GM21390 (cell line): ENCODE measurements around the gene SYT9.

ENCODE experiments used
- ATAC-seq: cut with Tn5 transposase; IDR thresholded peaks from one replicate; pipeline ENCODE4 v1.9.1; 2021; ENCODE audit not compliant: unreplicated experiment

The SYT9 gene

GRCh38 chr11:7418906-7419305 is 167.2 kb downstream of the SYT9 start:
- ATAC-seq: no peak

- no peak for ATAC-seq
Observed at GRCh38 chr11:7421136-7421535, 169.4 kb downstream of the SYT9 start.

DNA sequence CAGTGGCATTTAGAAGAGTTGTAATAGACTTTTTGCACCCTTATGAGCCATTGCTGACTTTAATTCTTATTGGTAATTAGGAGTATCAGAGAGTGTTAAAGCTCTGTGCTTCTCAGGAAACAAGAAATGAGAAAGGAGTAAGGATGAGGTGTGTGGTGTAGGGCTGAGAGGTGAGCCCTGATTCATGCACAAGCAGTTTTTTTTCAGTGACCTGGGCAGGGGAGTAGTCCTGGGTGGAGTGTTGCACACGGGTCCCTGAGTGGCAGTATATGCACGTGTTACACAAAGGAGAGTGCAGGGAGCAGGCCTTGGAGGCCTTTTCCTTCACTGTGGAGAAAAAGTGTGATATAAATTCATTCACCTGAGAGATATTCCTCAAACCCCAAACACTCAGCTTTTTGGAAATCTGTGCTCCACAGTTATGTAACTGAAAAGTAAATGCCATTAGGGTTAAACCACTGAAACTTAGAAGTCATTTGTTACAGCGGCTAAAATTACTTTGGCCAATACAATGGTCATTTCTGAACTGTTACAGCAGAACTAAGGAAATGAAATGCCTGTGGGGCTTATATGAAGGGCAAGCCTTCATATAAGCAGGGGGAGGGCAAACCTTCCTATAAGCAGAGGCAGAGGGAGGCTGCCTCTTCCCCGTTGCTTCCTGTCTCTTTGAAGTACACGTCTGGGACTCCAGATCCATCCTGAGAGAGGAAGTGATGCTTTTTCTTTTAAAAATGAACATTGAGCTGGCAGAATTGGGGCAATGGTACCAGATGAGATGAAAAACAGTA is 171.0 kb downstream of the SYT9 start:
- peak; percentile 65 for ATAC-seq

DNA sequence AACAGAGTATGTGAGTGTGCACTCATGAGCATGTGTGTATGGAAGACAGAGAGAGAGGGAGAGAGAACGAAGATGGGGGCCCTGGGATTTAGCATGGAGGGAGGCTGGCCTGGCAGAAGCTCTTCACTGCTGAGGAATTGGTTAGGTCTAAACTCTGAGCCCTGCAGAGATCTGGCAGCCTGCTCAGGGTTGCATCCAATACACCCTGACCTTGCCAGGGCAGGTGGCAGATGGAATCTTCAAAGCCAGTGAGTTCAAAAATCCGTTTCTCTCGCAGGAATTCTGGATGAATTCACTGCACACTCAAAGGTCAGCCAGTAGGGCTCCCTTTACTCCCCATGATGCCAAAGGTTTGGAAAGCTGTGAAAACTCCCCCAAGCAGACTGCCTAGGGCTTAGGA is 172.2 kb downstream of the SYT9 start:
- ATAC-seq: no peak

DNA sequence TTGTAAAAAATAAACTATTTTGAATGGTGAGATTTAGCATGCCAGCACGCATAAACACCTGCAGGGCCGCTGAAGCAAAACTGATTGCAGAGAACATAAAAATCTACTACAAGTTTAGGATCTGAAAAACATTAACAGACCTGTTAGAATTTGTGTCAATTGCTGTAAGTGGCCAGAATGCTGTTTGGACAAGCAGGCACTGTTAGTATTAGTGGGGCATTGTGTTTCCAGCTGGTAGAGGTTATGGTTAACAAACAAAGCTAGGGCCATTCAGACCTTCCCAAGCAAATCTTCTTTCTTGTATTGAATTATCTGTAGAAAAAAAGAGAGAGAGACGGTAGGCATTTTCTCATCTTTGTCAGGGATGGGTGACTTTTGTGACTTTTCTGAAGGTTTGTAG is 176.0 kb downstream of the SYT9 start:
- no peak for ATAC-seq

DNA sequence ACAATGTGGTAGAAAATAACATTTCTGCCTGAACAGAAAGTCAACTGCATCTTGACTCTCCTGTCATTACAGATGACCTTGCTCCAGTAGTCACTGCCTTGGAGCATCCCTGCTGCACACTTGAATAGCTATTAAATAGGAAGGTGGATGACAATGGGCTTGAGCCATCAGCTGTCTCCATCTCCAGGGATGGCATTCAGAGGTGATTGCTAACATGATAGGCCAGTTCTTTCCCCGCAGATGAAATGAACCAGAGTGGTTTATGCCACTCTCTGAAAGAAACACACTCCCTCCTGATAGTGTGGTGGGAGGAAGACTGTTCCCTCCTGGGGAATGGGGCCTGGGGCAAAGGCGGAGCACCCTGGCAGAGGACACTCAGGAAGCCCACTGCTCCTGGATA is 176.5 kb downstream of the SYT9 start:
- no peak for ATAC-seq

GRCh38 chr11:7430496-7430895 is 178.8 kb downstream of the SYT9 start:
- ATAC-seq: no peak

DNA sequence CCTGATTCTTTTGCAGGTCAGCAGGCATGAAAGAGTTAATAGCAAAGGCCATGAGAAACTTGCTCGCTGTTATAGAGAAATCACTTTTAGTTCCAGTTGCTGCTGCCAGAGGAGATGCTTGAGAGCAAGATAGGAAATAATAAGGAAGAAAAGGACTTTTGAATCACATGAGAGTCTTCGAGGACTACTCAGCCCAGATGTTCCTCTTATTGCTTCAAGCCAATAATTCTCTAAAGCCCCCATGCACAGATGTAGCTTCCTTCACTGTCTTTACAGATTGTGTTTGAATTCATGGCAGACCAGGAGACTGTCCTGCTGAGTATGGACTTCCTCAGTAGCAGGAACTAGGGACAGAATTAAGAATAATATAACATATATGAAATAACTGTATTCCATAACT is 183.5 kb downstream of the SYT9 start:
- ATAC-seq: no peak

- ATAC-seq: no peak
Observed at GRCh38 chr11:7436146-7436545, 184.4 kb downstream of the SYT9 start.

- peak; percentile 86 for ATAC-seq
Observed at GRCh38 chr11:7436657-7437056, 185.0 kb downstream of the SYT9 start.

GRCh38 chr11:7437696-7438095 is 186.0 kb downstream of the SYT9 start:
- ATAC-seq: no peak

- ATAC-seq: no peak
Observed at GRCh38 chr11:7439746-7440320, 188.1 kb downstream of the SYT9 start.

- peak; percentile 93 for ATAC-seq
Observed at GRCh38 chr11:7442588-7443215, 191.0 kb downstream of the SYT9 start.

DNA sequence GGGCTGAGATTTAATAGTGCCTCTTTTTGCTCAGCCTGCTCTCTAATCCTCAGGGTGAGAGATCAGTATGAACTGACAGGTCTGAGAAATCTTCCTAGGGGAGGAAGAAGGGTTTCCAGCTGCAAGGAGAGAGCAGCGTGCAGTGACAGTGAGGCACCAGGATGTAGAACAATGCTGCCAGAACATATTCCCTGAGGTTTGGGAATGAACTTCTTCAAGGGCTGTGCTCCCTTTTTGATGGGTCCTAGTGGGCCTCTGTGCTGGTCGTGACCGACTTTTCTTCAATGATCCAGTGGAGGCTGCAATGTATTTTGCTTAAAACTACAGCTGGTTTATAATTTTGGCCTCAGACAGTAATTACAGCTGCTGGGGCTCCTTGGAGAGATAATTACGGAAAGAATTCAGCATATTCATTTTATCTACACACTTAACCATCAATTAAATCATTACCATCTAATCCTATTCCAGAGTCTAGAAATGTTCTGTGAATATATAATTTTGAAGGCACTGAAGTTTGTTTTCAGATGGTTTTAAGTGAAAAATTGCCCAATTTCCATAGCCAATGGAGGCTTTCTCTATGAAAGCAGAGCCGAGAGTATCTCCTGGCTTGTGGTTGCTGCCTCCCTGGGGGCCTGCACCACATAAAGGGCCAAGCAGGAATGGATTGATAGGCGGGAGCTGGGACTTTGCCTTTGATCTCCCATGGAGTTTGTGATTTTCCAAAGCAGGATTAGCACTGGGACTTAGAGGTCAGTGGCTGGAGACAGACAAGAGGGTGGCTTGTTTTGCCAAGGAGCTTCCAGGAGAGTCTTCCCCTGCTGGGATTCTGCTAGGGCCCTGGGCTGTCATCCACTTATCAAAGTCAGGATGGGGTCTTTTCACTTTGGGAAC is 192.6 kb downstream of the SYT9 start:
- ATAC-seq: no peak

GRCh38 chr11:7445564-7445963 is 193.9 kb downstream of the SYT9 start:
- no peak for ATAC-seq

DNA sequence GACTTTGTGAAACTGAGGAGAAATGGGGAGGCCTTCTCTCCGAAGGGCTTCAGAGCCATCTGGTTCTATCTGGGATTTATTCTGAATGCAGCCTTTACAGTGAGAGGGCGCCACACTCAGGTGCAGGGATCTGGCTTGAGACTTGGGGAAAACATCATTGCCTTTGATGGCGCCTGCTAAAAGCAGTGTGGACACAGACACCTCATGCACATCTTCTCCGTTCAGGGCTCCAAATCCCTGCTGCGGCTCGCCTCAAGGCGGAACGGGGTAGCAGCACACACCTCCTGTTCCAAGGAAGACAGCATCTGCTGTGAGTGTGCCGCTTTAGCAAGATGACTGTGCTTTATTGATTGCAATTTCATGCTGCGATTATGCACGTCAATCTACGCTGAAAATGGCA is 196.5 kb downstream of the SYT9 start:
- no peak for ATAC-seq

DNA sequence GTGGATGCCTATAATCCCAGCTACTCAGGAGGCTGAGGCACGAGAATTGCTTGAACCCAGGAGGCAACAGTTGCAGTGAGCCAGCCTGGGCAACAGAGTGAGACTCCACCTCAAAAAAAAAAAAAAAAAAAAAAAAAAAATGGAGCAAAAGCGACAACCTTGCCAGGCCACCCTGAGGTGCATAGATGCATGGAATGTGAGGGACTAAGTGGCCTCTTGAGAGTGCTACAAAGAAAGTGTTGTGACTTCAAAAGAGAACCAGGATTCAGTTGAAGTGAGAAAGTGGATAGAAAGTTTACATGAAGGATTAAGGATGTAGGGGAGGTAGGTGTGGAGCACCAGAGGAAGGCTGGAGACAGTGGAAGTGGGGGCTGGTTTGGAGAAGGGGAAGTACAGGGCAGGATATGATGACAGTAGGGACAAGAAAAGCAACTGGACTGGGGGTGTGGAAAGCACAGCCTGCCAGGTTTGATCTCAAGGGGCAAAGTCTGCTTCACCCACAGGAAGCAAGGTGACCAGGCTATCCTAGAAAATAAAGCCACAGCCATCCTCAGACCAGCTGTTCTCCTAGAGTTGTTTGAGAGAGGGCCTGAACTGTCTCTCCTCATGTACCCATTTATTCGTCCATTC is 197.6 kb downstream of the SYT9 start:
- no peak for ATAC-seq

GRCh38 chr11:7449841-7450214 is 198.1 kb downstream of the SYT9 start:
- no peak for ATAC-seq

- no peak for ATAC-seq
Observed at GRCh38 chr11:7450836-7451235, 199.1 kb downstream of the SYT9 start.

- no peak for ATAC-seq
Observed at GRCh38 chr11:7451520-7451919, 199.8 kb downstream of the SYT9 start.

DNA sequence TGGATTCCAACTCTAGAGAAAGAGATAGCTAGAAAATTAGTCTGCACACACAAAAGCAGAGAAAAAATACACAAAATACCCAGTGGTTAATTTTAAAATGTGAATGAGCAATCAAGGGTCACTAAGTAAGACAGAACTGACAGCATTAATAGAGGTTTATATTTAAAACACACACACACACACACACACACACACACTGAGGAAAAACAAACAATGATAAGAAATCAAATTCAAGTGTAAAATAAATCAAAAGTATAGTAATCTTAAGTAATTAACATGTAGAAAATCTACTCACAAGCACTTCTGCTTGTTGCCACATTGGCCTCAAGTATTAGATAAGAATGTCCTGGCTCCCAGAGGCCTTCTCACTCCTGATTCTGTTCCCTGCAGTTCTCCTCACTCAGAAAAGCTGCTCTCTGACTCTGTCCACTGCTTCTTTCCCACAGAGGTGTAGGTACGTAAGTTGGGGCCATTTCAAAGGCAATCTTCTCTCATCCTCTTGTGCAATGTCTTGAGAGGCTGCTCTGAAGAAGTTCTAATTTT is 200.3 kb downstream of the SYT9 start:
- ATAC-seq: no peak
